GM06990 (cell line): Measurements from ENCODE around the gene WRAP53.
"Not testable (repeated sequence)": the region's sequence is repeated elsewhere in the genome, so short reads cannot be mapped to it uniquely, and the experiment has no call there.

Source experiments
- DNase-seq: peaks from one replicate; pipeline ENCODE4 v3.0.0-alpha.2; 2011; ENCODE audit not compliant: insufficient read length; ENCODE audit errors: extremely low read depth
- H3K27me3 ChIP-seq: replicated peaks from 2 replicates; pipeline ENCODE4 v1.6.0; 2011; ENCODE audit warnings: low read length; ENCODE audit not compliant: control insufficient read depth, insufficient read depth
- H3K36me3 ChIP-seq: 2 replicates; pipeline ENCODE4 v1.5.1; 2011; ENCODE audit warnings: low read length; ENCODE audit not compliant: control insufficient read depth, insufficient read depth
- H3K4me3 ChIP-seq: replicated peaks from 2 replicates; pipeline ENCODE4 v1.5.1; 2011; ENCODE audit warnings: low read depth, mild to moderate bottlenecking, control low read depth, low read length
- CTCF ChIP-seq: IDR thresholded peaks from 2 replicates; pipeline ENCODE4 v1.5.1; 2011; ENCODE audit warnings: low read length, control low read depth, mild to moderate bottlenecking, inconsistent platforms; ENCODE audit not compliant: insufficient read depth, poor library complexity, severe bottlenecking

The WRAP53 gene

GRCh38 chr17:7687908-7688807 lies at the start of gene WRAP53:
Gene WRAP53, plus strand, starts transcription at chr17:7688477. Its CDS starts 172 bp downstream, at chr17:7688649.
- peak; percentile 99 for TF ChIP-seq CTCF
- no peaks in the 10 kb centered on the region for H3K27me3 ChIP-seq
- H3K36me3 ChIP-seq = no peaks in the 10 kb centered on the region; the same call in none of the 2 replicates
- peak; percentile 97 for DNase-seq
- H3K4me3 ChIP-seq = peak within 1 kb of the TSS; percentile 100

- no peak for TF ChIP-seq CTCF
- no peaks in the 10 kb centered on the region for H3K36me3 ChIP-seq
- DNase-seq = no peak
- H3K4me3 ChIP-seq = no peak overlapping the region
- H3K27me3 ChIP-seq = no peaks in the 10 kb centered on the region
These were observed 47.5 kb upstream of the WRAP53 start for GRCh38 chr17:7640783-7641182.

GRCh38 chr17:7641635-7642034 lies 46.6 kb upstream of the WRAP53 start:
- not testable (repeated sequence) for DNase-seq, H3K4me3 ChIP-seq, H3K36me3 ChIP-seq, H3K27me3 ChIP-seq

- no peaks in the 10 kb centered on the region; the same call in 1 of the 2 replicates for H3K27me3 ChIP-seq
- no peak for TF ChIP-seq CTCF
- H3K36me3 ChIP-seq = no peaks in the 10 kb centered on the region
- no peak overlapping the region for H3K4me3 ChIP-seq
- no peak for DNase-seq
These were observed 43.5 kb upstream of the WRAP53 start for GRCh38 chr17:7644775-7645174.

GRCh38 chr17:7646457-7646856 lies 41.8 kb upstream of the WRAP53 start:
- H3K4me3 ChIP-seq = no peak overlapping the region
- H3K27me3 ChIP-seq = peaks cover 3% of the 10 kb centered on the region; the same call in 1 of the 2 replicates
- no peak for TF ChIP-seq CTCF
- DNase-seq = no peak
- no peaks in the 10 kb centered on the region for H3K36me3 ChIP-seq

GRCh38 chr17:7647018-7647417 lies 41.3 kb upstream of the WRAP53 start:
- no peak for TF ChIP-seq CTCF
- Histone ChIP-seq H3K36me3 (no peaks in the 10 kb centered on the region), H3K27me3 (peaks cover 3% of the 10 kb centered on the region; the same call in 1 of the 2 replicates), H3K4me3 (no peak overlapping the region)
- no peak for DNase-seq
